Measurements from ENCODE around the gene ACKR3. TPM values are rescaled to one million over a fixed set of nuclear protein-coding genes. Genes with fewer than 3 reads are reported as not detected.

Gene ACKR3
- total RNA-seq, 2 experiments from 2014 or later: 1.3 to 3.3 TPM

GRCh38 chr2:236587861-236588815 is 18.5 kb downstream of the ACKR3 start:
- H3K36me3 Mint-ChIP-seq: no peaks in the 10 kb centered on the region
- no peak for ATAC-seq
- H3K9me3 Mint-ChIP-seq (ENCODE audit: low read depth): no peaks in the 10 kb centered on the region
- no peak overlapping the region for H3K4me3 Mint-ChIP-seq
- DNase-seq: no peak
- H3K27me3 Mint-ChIP-seq: no peaks in the 10 kb centered on the region
- H3K27ac Mint-ChIP-seq: no peak overlapping the region
- CTCF ChIA-PET: no interaction called here
- H3K4me1 Mint-ChIP-seq: no peaks in the 10 kb centered on the region

- Mint-ChIP-seq H3K9me3 (ENCODE audit: low read depth) (no peaks in the 10 kb centered on the region), H3K4me3 (no peak overlapping the region), H3K36me3 (no peaks in the 10 kb centered on the region), H3K4me1 (no peaks in the 10 kb centered on the region), H3K27me3 (no peaks in the 10 kb centered on the region), H3K27ac (no peak overlapping the region)
- no peak for DNase-seq
- CTCF ChIA-PET: no interaction called here
- no peak for ATAC-seq
Measured at GRCh38 chr2:236588932-236589592, 19.4 kb downstream of the ACKR3 start.

- ATAC-seq: no peak
- Mint-ChIP-seq H3K27me3 (no peaks in the 10 kb centered on the region), H3K9me3 (ENCODE audit: low read depth) (no peaks in the 10 kb centered on the region), H3K4me3 (no peak overlapping the region), H3K27ac (no peak overlapping the region), H3K36me3 (no peaks in the 10 kb centered on the region), H3K4me1 (no peaks in the 10 kb centered on the region)
- DNase-seq: no peak
- CTCF ChIA-PET: no interaction called here
Measured at GRCh38 chr2:236590846-236591245, 21.2 kb downstream of the ACKR3 start.

GRCh38 chr2:236592821-236593220 is 23.2 kb downstream of the ACKR3 start:
- no peak for ATAC-seq
- CTCF ChIA-PET: no interaction called here
- H3K4me3 Mint-ChIP-seq: no peak overlapping the region
- H3K9me3 Mint-ChIP-seq (ENCODE audit: low read depth): no peaks in the 10 kb centered on the region
- H3K36me3 Mint-ChIP-seq: no peaks in the 10 kb centered on the region
- no peak overlapping the region for H3K27ac Mint-ChIP-seq
- no peak for DNase-seq
- peaks cover 1% of the 10 kb centered on the region for H3K27me3 Mint-ChIP-seq
- no peaks in the 10 kb centered on the region for H3K4me1 Mint-ChIP-seq

- peaks cover 4% of the 10 kb centered on the region for H3K27me3 Mint-ChIP-seq
- H3K36me3 Mint-ChIP-seq: no peaks in the 10 kb centered on the region
- ATAC-seq: no peak
- no peak for DNase-seq
- no peaks in the 10 kb centered on the region for H3K4me1 Mint-ChIP-seq
- H3K4me3 Mint-ChIP-seq: no peak overlapping the region
- CTCF ChIA-PET: no interaction called here
- no peaks in the 10 kb centered on the region for H3K9me3 Mint-ChIP-seq (ENCODE audit: low read depth)
- H3K27ac Mint-ChIP-seq: no peak overlapping the region
Measured at GRCh38 chr2:236593531-236593930, 23.9 kb downstream of the ACKR3 start.

GRCh38 chr2:236593956-236594355 is 24.3 kb downstream of the ACKR3 start:
- CTCF ChIA-PET: no interaction called here
- DNase-seq: no peak
- H3K4me1 Mint-ChIP-seq: no peaks in the 10 kb centered on the region
- no peaks in the 10 kb centered on the region for H3K36me3 Mint-ChIP-seq
- no peak overlapping the region for H3K27ac Mint-ChIP-seq
- ATAC-seq: no peak
- H3K9me3 Mint-ChIP-seq (ENCODE audit: low read depth): no peaks in the 10 kb centered on the region
- H3K27me3 Mint-ChIP-seq: peaks cover 4% of the 10 kb centered on the region
- H3K4me3 Mint-ChIP-seq: no peak overlapping the region

- H3K36me3 Mint-ChIP-seq: no peaks in the 10 kb centered on the region
- DNase-seq: no peak
- no peak for ATAC-seq
- no peaks in the 10 kb centered on the region for H3K9me3 Mint-ChIP-seq (ENCODE audit: low read depth)
- peaks cover 6% of the 10 kb centered on the region for H3K27me3 Mint-ChIP-seq
- H3K27ac Mint-ChIP-seq: no peak overlapping the region
- H3K4me3 Mint-ChIP-seq: no peak overlapping the region
- no peaks in the 10 kb centered on the region for H3K4me1 Mint-ChIP-seq
- CTCF ChIA-PET: interaction anchor here (1.1 kb wide), 1 partner anchor 85 kb away, joined by 3 read pairs; no protein-coding TSS in a partner anchor
Measured at GRCh38 chr2:236597629-236598028, 28.0 kb downstream of the ACKR3 start.

- ATAC-seq (no peak), DNase-seq (no peak)
- Mint-ChIP-seq H3K36me3 (no peaks in the 10 kb centered on the region), H3K9me3 (ENCODE audit: low read depth) (no peaks in the 10 kb centered on the region), H3K27ac (no peak overlapping the region), H3K27me3 (peaks cover 6% of the 10 kb centered on the region), H3K4me1 (no peaks in the 10 kb centered on the region), H3K4me3 (no peak overlapping the region)
- CTCF ChIA-PET: no interaction called here
Measured at GRCh38 chr2:236599059-236599458, 29.4 kb downstream of the ACKR3 start.

GRCh38 chr2:236600158-236600557 is 30.5 kb downstream of the ACKR3 start:
- H3K27ac Mint-ChIP-seq: no peak overlapping the region
- peaks cover 10% of the 10 kb centered on the region for H3K27me3 Mint-ChIP-seq
- DNase-seq (no peak), ATAC-seq (no peak)
- H3K9me3 Mint-ChIP-seq (ENCODE audit: low read depth): no peaks in the 10 kb centered on the region
- CTCF ChIA-PET: no interaction called here
- no peak overlapping the region for H3K4me3 Mint-ChIP-seq
- H3K4me1 Mint-ChIP-seq: no peaks in the 10 kb centered on the region
- no peaks in the 10 kb centered on the region for H3K36me3 Mint-ChIP-seq

- CTCF ChIA-PET: interaction anchor here (1.0 to 2.1 kb wide), 2 partner anchors 88 to 248 kb away, joined by 3 to 8 read pairs; no protein-coding TSS in a partner anchor
Measured at GRCh38 chr2:236600892-236601291, 31.3 kb downstream of the ACKR3 start.

GRCh38 chr2:236601316-236602202 is 31.9 kb downstream of the ACKR3 start:
- ATAC-seq: no peak
- Mint-ChIP-seq H3K36me3 (no peaks in the 10 kb centered on the region), H3K9me3 (ENCODE audit: low read depth) (no peaks in the 10 kb centered on the region), H3K4me1 (no peaks in the 10 kb centered on the region), H3K4me3 (no peak overlapping the region), H3K27me3 (peaks cover 16% of the 10 kb centered on the region), H3K27ac (no peak overlapping the region)
- CTCF ChIA-PET: interaction anchor here (1.0 to 2.1 kb wide), 2 partner anchors 89 to 248 kb away, joined by 3 to 8 read pairs; no protein-coding TSS in a partner anchor
- DNase-seq: no peak

More at GRCh38 chr2:236600892-236601291, 31.3 kb downstream of the ACKR3 start:
- ATAC-seq (no peak), DNase-seq (no peak)
- Mint-ChIP-seq H3K27me3 (peaks cover 12% of the 10 kb centered on the region), H3K27ac (no peak overlapping the region), H3K9me3 (ENCODE audit: low read depth) (no peaks in the 10 kb centered on the region), H3K4me3 (no peak overlapping the region), H3K4me1 (no peaks in the 10 kb centered on the region), H3K36me3 (no peaks in the 10 kb centered on the region)

GRCh38 chr2:236602678-236603077 is 33.1 kb downstream of the ACKR3 start:
- H3K4me3 Mint-ChIP-seq: no peak overlapping the region
- no peak overlapping the region for H3K27ac Mint-ChIP-seq
- H3K27me3 Mint-ChIP-seq: peaks cover 17% of the 10 kb centered on the region
- CTCF ChIA-PET: interaction anchor here (1.2 to 2.1 kb wide), 2 partner anchors 76 to 90 kb away, joined by 3 to 8 read pairs; no protein-coding TSS in a partner anchor
- no peaks in the 10 kb centered on the region for H3K9me3 Mint-ChIP-seq (ENCODE audit: low read depth)
- H3K36me3 Mint-ChIP-seq: no peaks in the 10 kb centered on the region
- ATAC-seq (no peak), DNase-seq (no peak)
- H3K4me1 Mint-ChIP-seq: no peaks in the 10 kb centered on the region
